IPS-18c (cell line): ENCODE measurements around the gene MMP23B.
"Not testable (repeated sequence)": the region's sequence is repeated elsewhere in the genome, so short reads cannot be mapped to it uniquely, and the experiment has no call there.

Experiments
- H3K4me3 ChIP-seq: 2 replicates; pipeline ENCODE4 v1.7.0; 2013; ENCODE audit warnings: low read depth, mild to moderate bottlenecking, low read length, moderate library complexity; ENCODE audit not compliant: insufficient read depth
- H3K9me3 ChIP-seq: one replicate; pipeline ENCODE4 v1.6.1; 2013; ENCODE audit warnings: mild to moderate bottlenecking, low read length, moderate library complexity; ENCODE audit not compliant: control insufficient read depth, insufficient read depth

MMP23B gene

DNA sequence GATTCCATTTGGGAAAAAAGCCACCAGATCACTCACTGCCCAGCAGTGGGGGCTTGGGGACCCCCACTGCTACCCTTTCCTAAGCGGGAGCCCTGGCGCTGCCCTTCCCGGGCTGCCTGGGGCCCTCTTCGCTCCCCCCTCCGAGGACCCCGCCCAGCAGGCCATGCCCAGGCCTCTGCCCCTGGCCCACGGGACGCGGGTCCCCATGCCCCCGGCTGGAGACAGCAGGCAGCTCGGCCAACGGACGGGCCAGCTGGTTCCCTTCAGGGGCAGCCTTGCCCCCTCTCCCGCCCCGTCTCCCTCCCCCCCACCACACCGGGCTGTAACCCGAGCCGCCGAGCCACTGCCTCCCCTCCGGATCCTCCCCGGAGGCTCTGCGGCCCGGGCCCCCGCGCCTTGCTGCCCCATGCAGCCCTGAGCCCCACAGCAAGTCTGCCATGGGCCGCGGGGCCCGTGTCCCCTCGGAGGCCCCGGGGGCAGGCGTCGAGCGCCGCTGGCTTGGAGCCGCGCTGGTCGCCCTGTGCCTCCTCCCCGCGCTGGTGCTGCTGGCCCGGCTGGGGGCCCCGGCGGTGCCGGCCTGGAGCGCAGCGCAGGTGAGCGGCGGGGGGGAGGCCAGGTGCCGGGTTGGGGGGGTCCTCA is at the start of gene MMP23B:
MMP23B (plus strand) TSS at position 392 of the 639 bp plus-strand sequence; CDS start at position 438, 46 bp downstream.
- peak within 1 kb of the TSS; percentile 38; the same call in 1 of the 2 replicates for H3K4me3 ChIP-seq

DNA sequence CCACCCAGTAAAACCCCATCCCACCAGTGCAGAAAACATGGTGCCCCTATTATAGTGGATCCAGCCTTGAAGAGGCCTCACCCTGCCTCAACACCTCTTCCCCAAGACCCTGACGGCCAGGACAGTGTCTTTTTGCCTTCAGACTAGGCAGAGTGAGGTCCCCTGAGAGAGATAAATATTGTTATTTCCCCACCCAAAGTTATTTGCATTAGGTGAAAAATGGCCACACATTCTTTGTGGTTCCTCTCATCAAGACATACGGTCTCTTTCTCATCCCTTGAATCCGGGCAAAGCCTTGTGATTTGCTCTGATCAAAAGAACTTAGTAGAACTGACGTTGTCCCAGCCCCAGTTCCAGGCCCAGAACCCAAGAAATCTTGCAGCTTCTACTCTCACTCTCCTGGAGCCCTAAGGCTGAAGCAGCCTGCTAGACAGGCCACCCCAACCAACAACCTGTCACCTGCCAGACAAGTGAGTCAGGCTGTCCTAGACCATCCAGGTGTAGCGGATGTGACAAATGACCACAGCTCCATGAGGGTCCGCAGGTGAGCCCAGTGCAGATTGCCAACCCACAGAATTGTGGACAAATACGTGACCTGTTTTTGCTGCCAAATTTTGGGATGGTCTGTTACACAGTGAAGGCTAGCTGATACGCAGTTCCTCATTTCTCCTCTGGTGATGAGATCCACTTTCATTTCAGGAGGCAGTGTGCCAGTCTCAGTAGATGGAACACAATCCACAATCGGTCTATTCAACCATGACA is 49.2 kb upstream of the MMP23B start:
- H3K9me3 ChIP-seq = no peaks in the 10 kb centered on the region
- no peak overlapping the region for H3K4me3 ChIP-seq

More for the DNA sequence above, at the start of gene MMP23B:
- no peaks in the 10 kb centered on the region for H3K9me3 ChIP-seq

DNA sequence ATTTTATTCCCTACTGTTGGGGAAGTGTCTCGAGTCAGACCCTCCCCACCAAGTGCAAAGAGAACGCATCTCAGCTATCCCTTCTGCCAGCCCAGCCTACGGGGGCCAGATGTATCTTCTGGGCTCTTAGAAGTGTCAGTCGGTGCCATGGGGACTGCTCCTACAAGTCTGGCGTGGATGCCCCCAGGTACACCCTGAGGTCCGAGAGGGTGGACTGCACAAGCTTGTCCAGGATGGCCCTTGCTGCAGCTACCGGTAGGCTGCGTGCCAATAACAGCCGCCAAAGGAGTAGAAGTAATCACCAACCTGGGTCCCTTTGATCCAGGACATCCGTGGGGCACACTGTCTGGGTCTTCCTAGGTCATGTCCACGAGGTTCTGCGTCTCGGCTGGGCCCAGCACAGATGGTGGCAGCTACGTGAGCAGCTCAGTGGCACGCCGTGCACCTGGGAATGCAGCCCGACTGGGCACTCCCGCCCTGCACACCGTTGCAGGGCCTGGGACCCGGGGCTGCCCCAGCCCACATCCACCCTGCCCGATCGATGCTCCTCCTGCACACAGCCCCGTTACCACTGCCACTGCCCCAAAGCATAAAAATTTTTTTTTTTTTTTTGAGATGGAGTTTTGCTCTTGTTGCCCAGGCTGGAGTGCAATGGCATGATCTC is 48.5 kb upstream of the MMP23B start:
- Histone ChIP-seq H3K4me3 (no peak overlapping the region), H3K9me3 (no peaks in the 10 kb centered on the region)

DNA sequence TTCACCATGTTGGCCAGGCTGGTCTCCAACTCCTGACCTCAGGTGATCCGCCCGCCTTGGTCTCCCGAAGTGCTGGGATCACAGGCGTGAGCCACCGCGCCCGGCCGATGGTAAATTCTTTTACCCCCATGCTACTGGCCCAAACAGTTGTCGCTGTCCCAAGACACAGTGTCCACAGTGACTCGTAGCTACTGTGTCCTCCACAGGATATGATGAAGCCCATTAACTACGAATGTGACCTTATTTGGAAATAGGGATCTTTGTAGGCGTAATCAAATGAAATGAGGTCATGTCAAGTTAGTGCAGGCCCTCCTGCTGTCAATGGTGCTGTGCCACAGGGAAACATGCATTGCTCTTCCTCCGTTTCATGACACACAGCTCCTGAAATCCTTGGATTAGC is 40.5 kb upstream of the MMP23B start:
- Histone ChIP-seq H3K9me3 (no peaks in the 10 kb centered on the region), H3K4me3 (no peak overlapping the region)

DNA sequence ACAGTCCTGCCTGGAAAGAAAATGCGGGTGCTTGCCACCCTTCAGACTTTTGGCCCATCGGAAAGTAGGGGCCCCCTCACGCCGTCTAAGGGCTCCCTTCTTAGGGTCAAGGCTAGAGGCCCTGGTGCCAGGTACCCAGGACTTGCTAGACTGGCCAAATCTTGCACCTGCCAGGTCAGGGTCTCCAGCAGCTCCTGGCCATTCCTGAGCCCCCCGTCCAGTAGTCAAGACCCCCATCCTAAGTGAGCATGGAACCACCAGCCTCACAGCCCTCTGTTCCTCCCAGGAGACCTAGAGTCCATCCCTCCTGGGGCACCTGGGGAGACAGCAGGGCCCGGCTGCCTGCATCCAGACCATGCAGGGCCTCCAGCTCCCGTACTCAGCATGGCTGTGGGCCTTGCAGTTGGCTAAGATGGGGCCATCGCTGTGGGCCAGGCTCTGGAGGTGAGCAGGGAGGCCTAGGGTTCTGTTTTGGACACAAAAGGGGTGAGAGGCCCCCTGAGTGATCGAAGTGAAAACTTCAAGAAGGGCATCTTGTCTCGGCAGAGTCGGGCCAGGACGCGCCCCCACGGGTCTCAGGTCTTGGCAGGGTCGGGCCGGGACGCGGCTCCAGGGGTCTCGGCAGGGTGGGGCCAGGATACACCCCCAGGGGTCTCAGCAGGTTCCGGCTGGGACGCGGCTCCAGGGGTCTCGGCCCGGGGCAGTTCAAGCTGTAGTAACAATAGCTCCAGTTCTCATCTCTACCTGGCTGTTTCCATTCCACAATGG is 38.0 kb upstream of the MMP23B start:
- Histone ChIP-seq H3K9me3 (no peaks in the 10 kb centered on the region), H3K4me3 (no peak overlapping the region)

DNA sequence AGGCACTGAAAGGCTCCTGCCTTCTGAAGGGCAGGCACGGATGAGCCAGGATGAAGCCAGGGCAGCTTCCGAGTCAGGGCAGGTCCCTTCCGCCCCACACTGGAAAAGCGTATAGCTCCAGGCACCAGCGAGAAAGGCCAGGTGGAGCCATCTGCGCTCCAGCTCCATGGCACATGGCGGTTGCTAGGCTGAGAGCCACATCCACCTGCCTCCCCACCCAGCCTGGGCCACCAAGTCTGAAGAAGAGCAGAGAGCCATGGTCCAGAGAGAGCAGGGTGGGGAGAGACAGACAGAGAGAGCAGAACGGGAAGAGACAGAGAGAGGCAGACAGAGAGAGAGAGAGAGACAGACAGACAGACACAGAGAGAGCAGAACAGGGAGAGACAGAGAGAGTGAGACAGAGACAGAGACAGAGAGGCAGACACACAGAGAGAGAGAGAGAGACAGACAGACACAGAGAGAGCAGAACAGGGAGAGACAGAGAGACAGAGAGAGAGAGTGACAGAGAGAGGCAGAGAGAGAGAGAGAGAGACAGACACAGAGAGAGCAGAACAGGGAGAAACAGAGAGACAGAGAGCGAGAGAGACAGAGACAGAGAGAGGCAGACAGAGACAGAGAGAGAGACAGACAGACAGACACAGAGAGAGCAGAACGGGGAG is 37.2 kb upstream of the MMP23B start:
- Histone ChIP-seq H3K9me3 (no peaks in the 10 kb centered on the region), H3K4me3 (no peak overlapping the region; the same call in 1 of the 2 replicates)

DNA sequence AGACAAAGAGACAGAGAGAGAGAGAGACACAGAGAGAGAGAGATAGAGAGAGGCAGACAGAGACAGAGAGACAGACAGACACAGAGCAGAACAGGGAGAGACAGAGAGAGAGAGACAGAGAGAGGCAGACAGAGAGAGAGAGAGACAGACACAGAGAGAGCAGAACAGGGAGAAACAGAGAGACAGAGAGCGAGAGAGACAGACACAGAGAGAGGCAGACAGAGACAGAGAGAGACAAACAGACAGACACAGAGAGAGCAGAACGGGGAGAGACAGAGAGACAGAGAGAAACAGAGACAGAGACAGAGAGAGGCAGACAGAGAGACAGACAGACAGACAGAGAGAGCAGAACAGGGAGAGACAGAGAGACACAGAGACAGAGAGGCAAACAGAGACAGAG is 36.6 kb upstream of the MMP23B start:
- not testable (repeated sequence) for H3K4me3 ChIP-seq, H3K9me3 ChIP-seq

DNA sequence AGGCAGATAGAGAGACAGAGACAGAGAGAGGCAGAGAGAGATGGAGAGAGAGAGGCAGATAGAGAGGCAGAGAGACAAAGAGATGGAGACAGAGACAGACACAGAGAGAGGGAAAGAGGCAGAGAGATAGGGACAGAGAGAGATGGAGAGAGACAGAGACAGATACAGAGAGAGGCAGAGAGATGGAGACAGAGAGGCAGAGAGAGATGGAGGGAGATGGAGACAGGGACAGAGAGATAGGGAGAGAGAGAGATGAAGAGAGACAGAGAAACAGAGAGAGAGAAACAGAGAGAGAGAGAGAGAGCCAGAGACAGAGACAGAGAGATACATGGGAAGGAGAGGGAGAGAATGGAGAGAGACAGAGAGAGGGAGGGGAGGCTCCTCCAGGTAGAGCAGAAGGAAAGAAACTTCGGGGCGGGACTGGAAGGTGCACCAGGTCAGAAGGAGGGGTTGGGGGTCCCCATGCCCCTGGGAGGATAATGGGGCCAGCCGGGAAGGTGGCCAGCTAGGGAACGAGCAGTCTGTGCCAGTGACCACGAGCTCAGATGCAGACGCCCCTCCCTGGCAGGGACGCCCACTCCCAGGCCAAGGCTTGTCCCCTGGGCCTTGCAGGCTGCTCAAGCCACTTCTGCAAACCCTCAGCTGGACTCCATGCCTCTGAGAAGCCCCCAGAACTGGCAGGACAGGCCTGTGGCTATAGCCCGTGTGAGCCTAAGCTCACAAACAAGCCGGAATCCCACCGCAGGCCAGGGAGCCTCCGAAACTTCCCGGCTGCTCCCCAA is 35.3 kb upstream of the MMP23B start:
- Histone ChIP-seq H3K9me3 (no peaks in the 10 kb centered on the region), H3K4me3 (no peak overlapping the region)

DNA sequence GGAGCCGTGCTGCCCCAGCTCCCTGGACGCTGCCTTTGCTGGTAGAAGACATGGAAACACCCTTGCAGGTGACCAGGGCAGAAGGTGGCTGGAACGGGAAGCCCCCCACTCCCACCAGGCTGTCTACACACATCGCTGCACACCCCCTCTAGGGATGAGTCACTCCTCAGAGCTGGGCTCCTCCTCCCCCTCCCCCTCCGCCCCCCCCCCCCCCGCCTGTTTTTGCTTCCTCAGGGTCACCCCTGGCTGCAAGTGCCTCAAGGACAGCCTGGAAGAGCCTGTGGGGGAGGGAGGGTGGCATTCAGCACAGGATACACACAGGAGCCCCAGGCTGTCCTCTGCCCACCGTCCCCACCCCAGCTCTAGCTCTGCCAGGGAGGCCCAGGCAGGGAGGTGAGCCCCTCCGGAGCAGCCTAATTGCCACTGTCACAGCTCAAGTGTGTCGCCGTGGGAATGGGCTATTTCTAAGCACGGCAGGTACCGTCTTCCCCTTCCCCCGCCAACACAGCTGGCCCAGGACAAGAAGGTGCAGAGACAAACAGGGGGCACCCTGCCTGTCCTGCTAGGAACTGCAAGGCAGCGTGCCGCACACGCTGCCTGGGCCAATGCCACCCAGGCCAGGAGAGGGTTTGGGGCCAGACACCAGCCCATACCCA is 34.6 kb upstream of the MMP23B start:
- Histone ChIP-seq H3K4me3 (peak overlapping the region; percentile 15; the same call in 1 of the 2 replicates), H3K9me3 (no peaks in the 10 kb centered on the region)

DNA sequence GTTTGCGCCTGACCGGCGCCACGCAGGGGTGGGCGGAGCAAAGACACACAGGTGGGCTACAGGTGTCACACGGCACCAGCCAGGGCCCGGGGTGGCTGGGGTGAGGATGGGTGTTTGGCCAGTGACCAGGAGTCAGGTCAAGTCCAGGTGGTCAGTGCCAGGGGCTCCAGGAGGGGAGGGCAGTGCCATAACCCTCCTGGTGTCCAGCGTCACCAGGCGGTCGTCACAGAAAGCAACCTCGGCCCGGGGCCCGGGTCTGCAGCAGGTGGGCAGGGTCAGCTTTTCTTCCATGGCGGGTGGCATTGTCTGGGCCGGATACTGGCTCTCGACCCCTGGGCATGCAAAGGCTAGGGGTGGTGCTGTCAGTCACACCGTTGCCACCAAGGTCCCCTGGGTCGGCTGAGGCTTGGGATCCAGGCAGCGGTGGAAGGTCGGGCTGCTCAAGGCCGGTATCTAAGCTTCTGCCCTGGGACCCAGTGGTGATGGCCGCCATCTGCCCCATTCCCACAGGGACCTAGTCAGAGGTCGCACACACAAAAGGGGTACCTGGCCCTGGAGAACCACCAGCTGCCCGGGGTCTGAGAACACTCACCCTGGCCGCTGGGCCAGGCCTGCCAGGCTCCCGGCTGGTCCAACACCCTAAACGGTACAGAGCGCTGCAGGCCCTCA is 33.8 kb upstream of the MMP23B start:
- no peak overlapping the region for H3K4me3 ChIP-seq
- no peaks in the 10 kb centered on the region for H3K9me3 ChIP-seq

DNA sequence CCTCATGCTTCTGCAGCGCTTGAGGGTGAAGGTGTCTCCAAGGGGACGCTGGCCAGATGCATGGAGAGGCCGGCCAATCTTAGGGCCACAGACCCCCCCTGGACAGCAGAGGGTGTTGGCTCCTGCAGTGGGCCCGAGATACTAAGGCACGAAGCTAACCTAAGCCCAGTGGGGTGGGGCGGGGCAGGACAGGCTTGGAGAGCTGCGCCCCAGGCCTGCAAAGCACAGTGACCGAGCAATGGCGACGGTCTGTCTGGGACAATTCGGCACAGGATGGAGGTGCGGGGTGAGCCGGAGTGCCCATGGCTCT is 33.3 kb upstream of the MMP23B start:
- H3K4me3 ChIP-seq = no peak overlapping the region

DNA sequence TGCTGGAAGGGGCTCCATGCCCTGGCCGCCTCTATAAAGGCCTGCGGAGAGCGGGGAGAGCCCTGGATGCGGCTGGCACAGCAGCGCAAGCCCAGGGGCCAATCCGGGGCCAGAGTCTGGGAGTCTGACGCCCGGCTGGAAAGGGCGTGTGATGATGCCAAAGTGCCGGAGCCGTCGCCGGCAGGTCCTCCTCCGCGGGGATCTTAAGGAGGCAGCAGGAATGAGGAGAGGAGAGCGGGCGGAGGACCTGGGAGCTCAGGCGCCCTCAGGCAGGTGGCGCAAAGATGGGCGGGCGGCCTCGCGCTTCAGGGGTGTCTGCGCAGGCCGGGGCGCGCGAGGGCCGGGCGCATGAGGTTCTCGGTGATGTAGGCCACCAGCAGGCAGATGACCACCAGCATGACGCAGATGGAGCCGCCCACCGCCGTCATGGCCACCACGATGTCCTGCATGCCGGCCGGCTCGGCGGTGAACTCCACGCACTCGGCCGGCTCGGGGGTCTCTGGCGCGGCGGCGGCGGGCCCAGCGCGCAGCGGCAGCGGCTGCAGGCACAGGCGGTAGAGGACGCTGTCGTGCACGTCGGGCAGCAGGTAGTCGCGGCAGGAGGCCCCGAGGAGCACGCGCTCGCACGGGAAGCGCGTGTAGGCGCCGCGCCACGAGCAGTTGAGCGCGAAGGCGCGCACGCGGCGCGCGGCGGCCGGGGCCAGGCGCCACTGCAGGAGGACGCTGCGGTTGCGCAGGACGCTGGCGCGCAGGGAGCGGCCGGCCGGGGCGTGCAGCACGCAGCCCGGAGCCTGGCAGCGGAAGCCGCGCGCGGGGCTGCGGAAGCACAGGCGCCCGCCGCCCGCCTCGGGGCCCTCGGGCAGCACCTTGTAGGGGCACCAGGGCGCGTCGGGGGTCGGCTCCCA is 32.7 kb upstream of the MMP23B start:
- Histone ChIP-seq H3K4me3 (peak overlapping the region; percentile 34; the same call in 1 of the 2 replicates), H3K9me3 (no peaks in the 10 kb centered on the region)

More for the DNA sequence above, 33.3 kb upstream of the MMP23B start:
- H3K9me3 ChIP-seq = no peaks in the 10 kb centered on the region

DNA sequence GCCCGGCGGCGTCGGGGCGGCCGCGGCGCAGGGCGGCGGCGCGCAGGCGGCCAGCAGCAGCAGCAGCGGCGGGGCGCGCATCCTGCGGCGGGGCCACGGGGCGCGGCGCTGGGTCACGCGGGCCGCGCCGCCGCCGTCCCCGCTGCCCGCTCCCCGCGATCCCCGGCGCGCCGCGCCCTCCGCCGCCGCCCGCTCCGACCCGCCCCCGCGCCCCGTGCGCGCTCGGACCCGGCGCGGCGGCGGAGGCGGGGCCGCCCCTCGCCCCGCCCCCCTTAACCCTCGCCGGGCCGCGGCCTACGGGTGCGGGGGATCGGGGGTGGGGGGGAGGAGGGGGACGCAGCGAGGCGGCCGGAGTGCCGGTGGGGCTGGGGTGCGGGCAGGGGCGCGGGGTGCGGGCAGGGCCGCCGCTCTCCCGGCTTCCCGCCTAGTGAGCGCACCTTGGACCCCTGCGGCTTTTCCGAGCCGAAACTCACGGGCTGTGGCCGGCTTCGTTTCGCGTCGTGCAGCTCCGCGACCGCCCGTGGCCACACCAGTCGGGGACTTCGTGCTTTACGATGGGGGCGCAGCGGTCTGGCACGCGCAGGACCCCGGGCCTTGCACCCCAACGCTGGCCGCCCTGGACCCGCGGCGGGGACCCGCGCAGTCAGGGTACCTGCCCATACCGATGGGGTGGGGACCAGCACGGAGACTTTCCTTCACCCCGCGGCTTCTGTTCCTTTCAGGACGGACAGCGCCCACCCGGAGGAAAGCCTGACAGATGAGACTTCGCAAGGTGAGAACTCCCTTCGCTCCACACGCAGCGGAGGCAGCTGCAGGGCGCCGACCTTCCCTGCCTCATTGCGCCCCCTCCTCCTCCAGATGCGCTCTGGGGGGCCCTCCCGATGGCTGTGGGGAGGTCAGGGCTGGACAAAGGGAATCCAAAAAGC is 31.8 kb upstream of the MMP23B start, which contains the start of gene FNDC10:
FNDC10 (minus strand) TSS at position 201 of the 926 bp plus-strand sequence; CDS start at position 81, 120 bp downstream.
- Histone ChIP-seq H3K4me3 (peak within 1 kb of the TSS; percentile 62), H3K9me3 (no peaks in the 10 kb centered on the region)
